Mesothelial cell of epicardium (in vitro differentiated cells): ENCODE data around the gene LIN54. TPM values are rescaled to one million over a fixed set of nuclear protein-coding genes. Genes with fewer than 3 reads are reported as not detected.

Experiments used
- DNase-seq, 2 experiments: peaks; one replicate each; pipeline ENCODE4 v3.0.0; 2021; ENCODE audit warnings: low spot score in 2 of 2; ENCODE audit not compliant: unreplicated experiment in 2 of 2
- H3K27ac Mint-ChIP-seq: 2 replicates; pipeline ENCODE4 v1.8.0; 2021; ENCODE audit warnings: mixed read lengths
- H3K27me3 Mint-ChIP-seq: 2 replicates; pipeline ENCODE4 v1.8.0; 2021; ENCODE audit warnings: low read depth, mixed read lengths
- H3K36me3 Mint-ChIP-seq: 2 replicates; pipeline ENCODE4 v1.8.0; 2021; ENCODE audit warnings: mixed read lengths
- H3K4me1 Mint-ChIP-seq: 2 replicates; pipeline ENCODE4 v1.8.0; 2021; ENCODE audit warnings: mixed read lengths
- H3K4me3 Mint-ChIP-seq: 2 replicates; pipeline ENCODE4 v1.8.0; 2021; ENCODE audit warnings: mild to moderate bottlenecking, moderate library complexity, mixed read lengths
- H3K9me3 Mint-ChIP-seq: 2 replicates; pipeline ENCODE4 v1.8.0; 2021; ENCODE audit warnings: mixed read lengths
- total RNA-seq: library from RNA; stranded (reverse); gene quantifications from 3 replicates; pipeline ENCODE4 v1.2.1, GENCODE V29; 2021
- TF ChIP-seq, protein P1 (sequence below): fragments of 200-600 bp; sonication (generic); IDR thresholded peaks from one replicate; pipeline ENCODE4 v1.5.0; 2021; ENCODE audit warnings: antibody characterized with exemption; ENCODE audit not compliant: unreplicated experiment

LIN54 gene
- total RNA-seq, 1 donor from 2014 or later: 12.9 TPM

DNA sequence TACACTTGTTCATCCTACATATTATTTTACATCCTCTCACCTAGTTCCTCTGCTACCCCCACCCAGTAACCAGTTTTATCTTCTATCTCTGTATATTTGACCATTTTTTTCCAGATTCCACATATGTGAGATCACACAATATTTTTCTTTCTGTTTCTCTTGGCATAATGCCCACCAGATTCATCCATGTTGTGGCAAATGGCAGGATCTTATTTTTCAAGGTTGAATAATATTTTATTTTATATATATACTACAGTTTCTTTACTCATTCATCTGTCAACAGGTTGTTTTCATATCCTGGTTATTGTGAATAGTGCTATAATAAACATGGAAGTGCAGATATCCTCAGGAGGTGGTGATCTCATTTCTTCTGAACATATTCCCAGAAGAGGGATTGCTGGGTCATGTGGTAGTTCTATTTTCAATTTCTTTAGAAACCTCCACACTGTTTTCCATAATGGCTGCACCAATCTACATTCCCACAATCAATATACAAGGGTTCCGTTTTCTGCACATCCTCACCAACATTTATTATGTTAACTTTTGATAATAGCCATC is 61.9 kb downstream of the LIN54 start:
- no peaks in the 10 kb centered on the region for H3K9me3 Mint-ChIP-seq
- no peaks in the 10 kb centered on the region for H3K4me1 Mint-ChIP-seq
- H3K36me3 Mint-ChIP-seq: peaks cover 7% of the 10 kb centered on the region
- H3K27me3 Mint-ChIP-seq: no peaks in the 10 kb centered on the region
- H3K4me3 Mint-ChIP-seq: no peak overlapping the region
- H3K27ac Mint-ChIP-seq: no peak overlapping the region
- DNase-seq: no peak
- TF ChIP-seq, protein P1, sequence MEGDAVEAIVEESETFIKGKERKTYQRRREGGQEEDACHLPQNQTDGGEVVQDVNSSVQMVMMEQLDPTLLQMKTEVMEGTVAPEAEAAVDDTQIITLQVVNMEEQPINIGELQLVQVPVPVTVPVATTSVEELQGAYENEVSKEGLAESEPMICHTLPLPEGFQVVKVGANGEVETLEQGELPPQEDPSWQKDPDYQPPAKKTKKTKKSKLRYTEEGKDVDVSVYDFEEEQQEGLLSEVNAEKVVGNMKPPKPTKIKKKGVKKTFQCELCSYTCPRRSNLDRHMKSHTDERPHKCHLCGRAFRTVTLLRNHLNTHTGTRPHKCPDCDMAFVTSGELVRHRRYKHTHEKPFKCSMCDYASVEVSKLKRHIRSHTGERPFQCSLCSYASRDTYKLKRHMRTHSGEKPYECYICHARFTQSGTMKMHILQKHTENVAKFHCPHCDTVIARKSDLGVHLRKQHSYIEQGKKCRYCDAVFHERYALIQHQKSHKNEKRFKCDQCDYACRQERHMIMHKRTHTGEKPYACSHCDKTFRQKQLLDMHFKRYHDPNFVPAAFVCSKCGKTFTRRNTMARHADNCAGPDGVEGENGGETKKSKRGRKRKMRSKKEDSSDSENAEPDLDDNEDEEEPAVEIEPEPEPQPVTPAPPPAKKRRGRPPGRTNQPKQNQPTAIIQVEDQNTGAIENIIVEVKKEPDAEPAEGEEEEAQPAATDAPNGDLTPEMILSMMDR: no peak

DNA sequence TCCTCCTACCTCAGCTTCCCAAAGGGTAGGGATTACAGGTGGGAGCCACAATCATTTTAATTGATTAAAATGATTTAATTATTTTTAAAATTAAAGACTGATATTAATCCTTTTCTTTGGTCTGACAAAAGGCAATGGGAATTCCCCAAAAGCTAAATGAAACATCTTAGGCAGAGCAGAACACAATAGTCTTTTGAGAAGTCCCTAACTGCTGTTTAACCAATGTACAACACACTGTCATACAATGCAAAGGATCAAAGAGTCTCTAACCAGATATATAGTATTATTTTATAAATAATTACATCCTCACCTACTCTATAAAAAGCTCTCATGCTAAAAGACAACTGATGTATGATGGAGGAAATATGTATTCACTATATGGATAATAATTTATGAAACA is 63.1 kb downstream of the LIN54 start:
- TF ChIP-seq, protein P1: no peak
- Mint-ChIP-seq H3K27ac (no peak overlapping the region), H3K27me3 (no peaks in the 10 kb centered on the region), H3K4me1 (no peaks in the 10 kb centered on the region), H3K9me3 (no peaks in the 10 kb centered on the region), H3K36me3 (peaks cover 10% of the 10 kb centered on the region), H3K4me3 (no peak overlapping the region)
- DNase-seq: no peak

DNA sequence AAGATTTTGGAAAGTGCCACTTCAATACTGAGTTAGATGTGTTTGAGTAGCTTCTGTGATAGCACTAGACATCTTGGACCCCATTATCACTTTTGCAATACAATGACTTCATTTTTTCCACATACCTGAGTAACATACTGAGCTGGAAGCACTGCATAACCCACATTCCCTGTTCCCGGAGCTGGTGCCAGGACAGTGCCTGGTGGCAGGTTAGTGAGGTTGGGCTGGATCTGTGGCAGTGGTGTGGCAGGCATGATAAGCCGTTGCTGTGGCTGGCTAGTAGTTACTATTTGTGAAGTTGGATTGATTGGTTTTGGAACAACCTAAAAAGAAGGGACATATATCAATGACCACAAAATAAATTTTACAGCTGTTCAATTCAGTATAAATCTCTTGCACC is 71.2 kb downstream of the LIN54 start:
- Mint-ChIP-seq H3K27ac (no peak overlapping the region), H3K4me3 (no peak overlapping the region)

GRCh38 chr4:82934441-82934840 is 76.2 kb downstream of the LIN54 start:
- Mint-ChIP-seq H3K27ac (no peak overlapping the region), H3K9me3 (no peaks in the 10 kb centered on the region), H3K4me1 (no peaks in the 10 kb centered on the region), H3K36me3 (peaks cover 26% of the 10 kb centered on the region), H3K27me3 (no peaks in the 10 kb centered on the region), H3K4me3 (no peak overlapping the region)
- TF ChIP-seq, protein P1: no peak
- DNase-seq: no peak

More for the DNA sequence above, 71.2 kb downstream of the LIN54 start:
- TF ChIP-seq, protein P1: no peak
- no peaks in the 10 kb centered on the region for H3K9me3 Mint-ChIP-seq
- no peaks in the 10 kb centered on the region for H3K4me1 Mint-ChIP-seq
- H3K36me3 Mint-ChIP-seq: peaks cover 26% of the 10 kb centered on the region
- no peak for DNase-seq
- no peaks in the 10 kb centered on the region for H3K27me3 Mint-ChIP-seq

DNA sequence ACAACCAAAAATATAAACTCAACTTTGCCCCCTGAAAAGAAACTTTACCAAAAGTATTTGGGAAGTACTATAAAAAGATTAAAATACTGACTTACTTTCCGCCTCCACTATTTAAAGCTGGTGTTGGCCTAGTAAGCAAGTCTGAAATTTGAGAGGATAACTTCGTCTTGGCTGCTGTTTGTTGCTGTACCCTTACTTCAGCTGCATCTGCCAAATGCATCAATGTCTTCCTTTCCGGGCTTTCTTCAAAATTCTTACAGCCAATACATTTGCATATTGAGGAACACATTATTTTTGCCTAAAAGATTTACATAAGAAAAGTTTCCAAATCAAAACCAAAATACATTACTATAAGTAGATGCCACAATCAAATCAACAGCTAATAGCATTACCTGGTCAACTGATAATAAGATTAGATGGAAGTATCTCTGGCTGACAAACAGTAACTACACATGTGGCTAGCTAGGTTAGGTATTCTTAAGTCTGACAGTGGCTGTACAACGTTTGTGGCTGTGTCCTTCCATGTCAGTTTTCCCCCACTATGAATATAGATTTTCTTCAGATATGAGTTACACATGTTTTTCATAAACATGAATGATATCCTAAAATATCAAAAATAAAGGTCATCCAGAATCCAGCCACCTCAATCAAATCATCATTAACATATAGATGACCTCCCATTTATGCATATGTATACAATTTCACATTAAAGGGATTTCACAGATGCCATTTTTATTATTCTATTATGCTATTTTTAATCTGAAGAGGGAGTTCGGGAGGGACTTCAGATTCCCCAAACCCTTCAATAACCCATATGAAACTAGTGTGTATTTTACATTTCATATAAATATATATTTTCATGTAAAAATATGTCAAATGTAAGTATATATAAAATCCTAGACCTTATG is 79.5 kb downstream of the LIN54 start:
- Mint-ChIP-seq H3K27me3 (no peaks in the 10 kb centered on the region), H3K27ac (no peak overlapping the region), H3K4me1 (no peaks in the 10 kb centered on the region), H3K36me3 (peaks cover 16% of the 10 kb centered on the region), H3K9me3 (no peaks in the 10 kb centered on the region), H3K4me3 (no peak overlapping the region)
- DNase-seq: no peak
- TF ChIP-seq, protein P1: no peak
